DMS79 (cell line): ENCODE data around the gene DISP3.

ENCODE experiments used
- DNase-seq: peaks from one replicate; lab custom pipeline; 2025; lab: John Stamatoyannopoulos, UW

Gene DISP3

GRCh38 chr1:11461531-11462137, 17.3 kb upstream of the DISP3 start:
- DNase-seq: no peak

- DNase-seq: no peak
These were observed 16.6 kb upstream of the DISP3 start for GRCh38 chr1:11462224-11462923.

GRCh38 chr1:11463177-11463576, 15.8 kb upstream of the DISP3 start:
- DNase-seq: no peak

GRCh38 chr1:11465307-11465706, 13.6 kb upstream of the DISP3 start:
- no peak for DNase-seq

- DNase-seq: no peak
These were observed 12.5 kb upstream of the DISP3 start for GRCh38 chr1:11466416-11466815.

- no peak for DNase-seq
These were observed 10.1 kb upstream of the DISP3 start for GRCh38 chr1:11468878-11469277.

GRCh38 chr1:11470912-11471311, 8.0 kb upstream of the DISP3 start:
- no peak for DNase-seq

DNA sequence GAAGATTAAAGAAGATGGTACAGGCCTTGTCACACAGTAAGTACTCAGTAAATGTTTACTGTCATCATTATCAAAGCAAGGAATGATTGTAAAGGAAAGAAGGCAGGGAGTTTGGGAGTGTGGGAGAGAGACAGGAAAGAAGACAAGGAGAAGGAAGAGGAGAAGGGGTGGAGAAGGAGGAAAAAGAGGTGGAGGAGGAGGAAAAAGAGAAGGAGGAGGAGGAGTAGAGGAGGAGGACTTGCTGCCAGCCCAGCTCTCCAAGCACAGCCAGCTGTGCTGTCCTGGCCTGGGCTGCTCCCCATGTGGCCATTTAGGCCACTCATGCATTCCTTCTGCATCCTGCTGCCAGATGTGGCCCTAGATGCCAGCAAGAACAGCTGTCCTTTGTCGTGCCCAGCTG, 7.5 kb upstream of the DISP3 start:
- DNase-seq: no peak

DNA sequence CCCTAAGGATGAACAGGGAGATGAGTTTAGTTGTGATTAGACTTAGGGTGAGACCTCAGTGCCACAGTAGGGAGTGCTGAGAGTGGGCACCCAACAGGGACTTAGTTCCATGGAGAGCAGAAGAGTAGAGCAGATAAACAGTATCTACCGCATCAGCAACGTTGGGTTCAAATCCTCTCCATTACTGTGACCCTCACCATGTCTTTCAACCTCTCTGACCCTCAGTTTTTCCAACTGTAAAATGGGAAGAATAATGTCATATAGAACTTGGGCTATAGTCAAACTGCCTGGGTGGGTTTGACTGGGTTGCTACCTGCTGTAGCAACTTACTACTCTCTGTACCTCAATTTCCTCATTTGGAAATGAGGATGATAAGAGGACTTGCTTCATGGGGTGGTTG, 6.7 kb upstream of the DISP3 start:
- DNase-seq: no peak

DNA sequence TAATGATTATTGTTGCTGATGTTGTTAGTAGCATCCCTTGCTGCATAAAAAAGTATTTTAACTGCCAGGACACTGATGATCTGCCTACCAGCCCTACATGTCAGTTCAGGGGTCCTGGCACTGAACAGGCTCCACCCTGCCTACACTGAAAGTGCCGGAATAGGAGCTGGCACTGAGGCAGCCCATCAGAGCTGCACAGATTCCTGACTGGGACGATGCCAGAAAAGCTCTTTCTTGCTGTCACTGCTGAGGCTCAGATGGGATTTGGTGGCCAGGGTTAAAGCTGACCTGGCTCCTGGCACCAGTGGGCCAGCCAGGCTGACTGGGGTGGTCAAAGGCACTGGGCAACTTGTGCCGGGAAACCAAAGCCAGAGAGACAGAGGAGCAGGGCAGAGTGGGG, 6.2 kb upstream of the DISP3 start:
- no peak for DNase-seq

DNA sequence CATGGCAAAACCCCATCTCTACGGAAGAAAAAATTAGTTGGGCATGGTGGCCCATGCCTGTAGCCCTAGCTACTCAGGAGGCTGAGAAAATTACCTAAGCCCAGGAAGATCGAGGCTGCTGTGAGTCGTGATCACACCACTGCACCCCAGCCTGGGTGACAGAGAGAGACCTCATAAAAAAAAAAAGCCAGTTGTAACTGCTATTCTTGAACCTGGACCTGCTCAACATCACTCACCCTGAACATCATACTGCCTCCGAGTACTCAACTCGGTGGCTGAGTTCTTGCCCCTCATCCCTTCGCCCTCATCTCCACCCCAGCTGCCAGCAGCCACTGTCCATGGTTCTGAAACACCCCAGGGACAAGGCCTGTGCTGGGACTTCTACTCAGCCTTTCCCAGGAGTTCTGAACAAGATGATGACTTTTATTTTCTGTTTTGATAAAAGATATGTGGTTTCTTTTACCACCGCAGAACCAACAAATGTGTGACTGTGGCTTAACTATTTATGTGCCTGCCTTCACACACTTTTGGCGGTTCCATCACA, 5.4 kb upstream of the DISP3 start:
- DNase-seq: no peak

DNA sequence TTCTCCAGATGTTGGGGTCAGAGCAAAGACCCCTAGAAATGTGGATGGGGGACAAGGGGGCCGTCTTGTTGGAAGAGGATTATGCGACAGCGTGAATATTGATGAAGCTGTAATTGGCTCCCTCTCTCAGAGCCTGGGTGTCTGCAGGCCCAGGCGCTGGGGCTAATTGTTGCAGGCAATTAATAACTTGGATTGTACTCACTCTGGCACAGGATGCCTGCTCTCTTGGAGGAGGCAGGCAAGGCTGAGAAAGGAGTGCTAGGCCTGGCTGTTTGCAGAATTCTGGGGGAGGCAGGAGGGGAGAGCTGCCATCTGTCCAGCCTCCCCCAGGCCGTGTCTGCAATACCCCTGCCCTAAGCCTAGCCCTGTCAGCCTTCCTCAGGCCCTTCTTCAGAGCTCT, 4.1 kb upstream of the DISP3 start:
- no peak for DNase-seq

DNA sequence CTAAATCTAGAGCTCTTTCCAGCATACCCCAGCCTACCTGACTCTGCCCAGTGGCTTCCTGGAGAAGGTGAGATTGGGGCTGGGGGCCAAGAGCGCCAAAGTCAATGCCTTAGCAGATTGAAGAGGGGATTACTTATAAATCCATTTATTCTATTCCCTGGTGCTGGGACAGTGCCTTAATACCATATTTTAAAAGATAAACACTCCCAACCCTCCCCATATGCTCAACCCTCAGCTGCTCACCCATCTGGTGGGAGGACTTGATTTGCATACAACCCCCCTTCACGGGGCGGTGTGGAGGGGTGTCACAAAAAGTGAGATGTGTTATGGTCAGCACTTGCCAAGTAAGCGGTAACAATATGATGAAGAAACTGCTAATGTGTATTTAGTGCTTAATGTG, 3.2 kb upstream of the DISP3 start:
- DNase-seq: no peak

- no peak for DNase-seq
These were observed 522 bp downstream of the DISP3 start for GRCh38 chr1:11479375-11479979.

- DNase-seq: no peak
These were observed 2.1 kb downstream of the DISP3 start for GRCh38 chr1:11481019-11481418.

- no peak for DNase-seq
These were observed 3.2 kb downstream of the DISP3 start for GRCh38 chr1:11482198-11482597.

- DNase-seq: no peak
These were observed 3.9 kb downstream of the DISP3 start for GRCh38 chr1:11482701-11483479.

GRCh38 chr1:11483581-11484320, 4.8 kb downstream of the DISP3 start:
- no peak for DNase-seq

DNA sequence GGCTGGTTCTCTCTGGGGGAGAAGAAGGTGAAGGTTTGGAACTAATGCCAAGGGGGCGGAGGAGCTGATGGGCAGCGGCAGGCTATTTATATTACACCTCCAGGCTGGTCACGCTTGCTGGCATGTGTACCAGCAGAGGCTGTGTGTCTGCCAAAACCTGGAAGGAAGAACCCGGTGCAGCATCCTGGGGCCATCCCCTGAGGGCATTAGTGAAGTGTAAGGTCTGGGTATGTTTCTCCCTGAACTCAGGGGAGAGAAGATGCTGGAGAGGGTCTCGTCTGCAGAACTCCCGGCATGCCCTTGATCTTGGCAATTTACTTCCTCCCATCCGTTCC, 5.3 kb downstream of the DISP3 start:
- DNase-seq: peak; percentile 80

GRCh38 chr1:11485191-11485590, 6.2 kb downstream of the DISP3 start:
- DNase-seq: no peak

- no peak for DNase-seq
These were observed 7.5 kb downstream of the DISP3 start for GRCh38 chr1:11486231-11487009.
